ENCODE data around the gene FAM162A.

The FAM162A gene

GRCh38 chr3:122458992-122459391 is 75.0 kb downstream of the FAM162A start:
- peaks cover 28 to 50% of the 10 kb centered on the region in 2 donors for H3K36me3 Mint-ChIP-seq
- DNase-seq = no peak
- H3K4me3 Mint-ChIP-seq = no peak overlapping the region
- no peaks in the 10 kb centered on the region for H3K27me3 Mint-ChIP-seq
- ATAC-seq (replicated peaks) = no peak
- peaks cover 2 to 4% of the 10 kb centered on the region in 2 donors for H3K4me1 Mint-ChIP-seq
- H3K9me3 Mint-ChIP-seq = no peaks in the 10 kb centered on the region
- no peak overlapping the region for H3K27ac Mint-ChIP-seq

GRCh38 chr3:122461806-122462205 is 77.8 kb downstream of the FAM162A start:
- H3K4me1 Mint-ChIP-seq = peaks cover 2 to 4% of the 10 kb centered on the region in 2 donors
- no peak overlapping the region for H3K27ac Mint-ChIP-seq
- ATAC-seq (replicated peaks) (no peak), DNase-seq (no peak)
- H3K27me3 Mint-ChIP-seq = no peaks in the 10 kb centered on the region
- peaks cover 26 to 39% of the 10 kb centered on the region in 2 donors for H3K36me3 Mint-ChIP-seq
- no peak overlapping the region for H3K4me3 Mint-ChIP-seq
- no peaks in the 10 kb centered on the region for H3K9me3 Mint-ChIP-seq
